Thyroid gland (tissue), 4 donors: ENCODE measurements around the gene SEPTIN14.

Source experiments
- CTCF ChIP-seq, 6 experiments: fragments of 200-600 bp in 3 of 6; fragments of 450-650 bp in 3 of 6; sonication (generic) in 3 of 6; IDR thresholded peaks; one replicate each; pipeline ENCODE4 v1.5.1; 2016 to 2019; ENCODE audit warnings: antibody characterized with exemption in 6 of 6, mild to moderate bottlenecking in 2 of 6, inconsistent platforms in 1 of 6, moderate library complexity in 1 of 6
- POLR2A ChIP-seq, 2 donors: fragments of 450-650 bp; IDR thresholded peaks; one replicate each; pipeline ENCODE4 v1.6.1; 2017; ENCODE audit warnings: antibody characterized with exemption in 2 of 2, mild to moderate bottlenecking in 2 of 2, moderate library complexity in 1 of 2

DNA sequence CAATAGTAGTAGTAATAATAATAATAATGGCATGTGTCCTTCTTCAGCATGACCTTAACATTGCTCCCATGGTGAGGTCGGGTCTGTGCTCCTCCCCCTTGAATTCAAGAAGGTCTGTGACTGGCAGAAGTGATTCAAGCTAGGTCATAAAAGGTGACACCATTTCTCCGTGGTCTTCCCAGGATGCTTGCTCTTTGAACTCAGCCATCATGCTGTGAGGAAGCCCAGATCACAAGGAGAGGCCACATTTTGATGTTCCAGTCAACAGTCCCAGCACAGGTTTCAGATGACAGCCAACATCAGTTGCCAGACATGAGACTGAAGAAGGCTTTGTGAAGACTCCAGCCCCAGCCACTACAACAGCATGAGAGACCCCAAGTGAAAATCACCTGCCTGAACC lies 83.9 kb downstream of the SEPTIN14 start:
- TF ChIP-seq POLR2A (IDR thresholded peaks at IDR 0.05) = no peak
- TF ChIP-seq CTCF (IDR thresholded peaks at IDR 0.05) = no peak
